Measurements from ENCODE around the gene AMY2A.
"Not testable (repeated sequence)": the region's sequence is repeated elsewhere in the genome, so short reads cannot be mapped to it uniquely, and the experiment has no call there.

AMY2A gene

GRCh38 chr1:103654133-103654532 lies 36.9 kb downstream of the AMY2A start:
- H3K27ac Mint-ChIP-seq; ATAC-seq (ENCODE audit: low read depth); H3K27me3 Mint-ChIP-seq; H3K4me1 Mint-ChIP-seq; H3K36me3 Mint-ChIP-seq; H3K4me3 Mint-ChIP-seq; DNase-seq (ENCODE audit: low spot score in 2 of 2); H3K9me3 Mint-ChIP-seq: not testable (repeated sequence)

- not testable (repeated sequence) for H3K27me3 Mint-ChIP-seq; H3K36me3 Mint-ChIP-seq; H3K27ac Mint-ChIP-seq; H3K9me3 Mint-ChIP-seq; ATAC-seq (ENCODE audit: low read depth); H3K4me1 Mint-ChIP-seq; DNase-seq (ENCODE audit: low spot score in 2 of 2); H3K4me3 Mint-ChIP-seq
These were observed 38.2 kb downstream of the AMY2A start, which contains the start of gene AMY1A for GRCh38 chr1:103655460-103655859. AMY1A (plus strand) TSS chr1:103655760; CDS start chr1:103656331, 571 bp downstream.

Data from memory B cell (primary cell).